Stimulated activated CD4-positive, alpha-beta T cell treated with anti-CD3 and anti-CD28 coated beads, TNF-alpha, amount 100 ng/mL, for 48 hours (primary cell): Measurements from ENCODE around the gene MOK.

Source experiments
- DNase-seq, 3 donors: peaks; one replicate each; pipeline ENCODE4 v3.0.0-alpha.2; 2020; ENCODE audit warnings: low read depth in 3 of 3

The MOK gene

GRCh38 chr14:102205560-102205959 lies 99.4 kb downstream of the MOK start:
- no peak for DNase-seq

GRCh38 chr14:102203382-102203781 lies 101.6 kb downstream of the MOK start:
- no peak for DNase-seq

GRCh38 chr14:102202944-102203343 lies 102.0 kb downstream of the MOK start:
- no peak for DNase-seq

GRCh38 chr14:102201776-102202175 lies 103.2 kb downstream of the MOK start:
- no peak for DNase-seq

- DNase-seq: no peak
These were observed 103.6 kb downstream of the MOK start for GRCh38 chr14:102201353-102201738.

GRCh38 chr14:102200690-102201352 lies 104.1 kb downstream of the MOK start:
- DNase-seq: no peak

- no peak for DNase-seq
These were observed 107.6 kb downstream of the MOK start for GRCh38 chr14:102197317-102197853.

GRCh38 chr14:102196902-102197230 lies 108.1 kb downstream of the MOK start:
- no peak for DNase-seq

GRCh38 chr14:102196039-102196901 lies 108.7 kb downstream of the MOK start:
- no peak for DNase-seq

GRCh38 chr14:102195446-102195845 lies 109.5 kb downstream of the MOK start:
- no peak for DNase-seq

- DNase-seq: no peak
These were observed 110.1 kb downstream of the MOK start for GRCh38 chr14:102194856-102195255.

GRCh38 chr14:102192840-102193502 lies 112.0 kb downstream of the MOK start:
- DNase-seq: no peak

GRCh38 chr14:102189874-102190273 lies 115.1 kb downstream of the MOK start:
- no peak for DNase-seq

- no peak for DNase-seq
These were observed 116.8 kb downstream of the MOK start for GRCh38 chr14:102188187-102188586.

- no peak for DNase-seq
These were observed 117.4 kb downstream of the MOK start for GRCh38 chr14:102187568-102188001.

GRCh38 chr14:102187044-102187443 lies 117.9 kb downstream of the MOK start:
- no peak for DNase-seq

- DNase-seq: no peak
These were observed 119.6 kb downstream of the MOK start for GRCh38 chr14:102185360-102185759.

GRCh38 chr14:102184316-102185035 lies 120.5 kb downstream of the MOK start:
- peak in 2 of 3 donors; percentile 20 to 22 for DNase-seq

- DNase-seq: no peak
These were observed 121.1 kb downstream of the MOK start for GRCh38 chr14:102183886-102184285.

GRCh38 chr14:102182936-102183619 lies 121.9 kb downstream of the MOK start:
- no peak for DNase-seq

- DNase-seq: no peak
These were observed 122.8 kb downstream of the MOK start for GRCh38 chr14:102182190-102182589.
